Psoas muscle (tissue), 8 donors: ENCODE data around the gene ZDHHC12. TPM values are rescaled to one million over a fixed set of nuclear protein-coding genes. Genes with fewer than 3 reads are reported as not detected.
A peak's percentile ranks its signal among the peaks of the same experiment; 100 is the strongest.

Source experiments
- ATAC-seq, 4 donors: fragments of 200-7000 bp; cut with Tn5 transposase; one replicate each; pipeline ENCODE4 v1.9.1; 2020; ENCODE audit warnings: moderate library complexity in 3 of 4, mild to moderate bottlenecking in 2 of 4
- DNase-seq, 2 donors: peaks; one replicate each; pipeline ENCODE4 v3.0.0-alpha.2; 2020
- H3K27ac ChIP-seq: fragments of 200-600 bp; one replicate; pipeline ENCODE4 v1.8.0; 2022
- H3K27me3 ChIP-seq, 3 donors: fragments of 200-600 bp in 1 of 3; one replicate each; pipeline versions ENCODE4 v1.6.1 to v1.8.0; 2013 to 2022; ENCODE audit warnings: low read length in 2 of 3, mild to moderate bottlenecking in 2 of 3, moderate library complexity in 1 of 3; ENCODE audit not compliant: insufficient read depth in 3 of 3
- H3K36me3 ChIP-seq, 2 donors: fragments of 200-600 bp in 1 of 2; one replicate each; pipeline versions ENCODE4 v1.6.1 to v1.8.0; 2013 to 2022; ENCODE audit warnings: low read depth in 1 of 2, mild to moderate bottlenecking in 1 of 2, moderate library complexity in 1 of 2; ENCODE audit not compliant: insufficient read depth in 1 of 2
- H3K4me1 ChIP-seq: fragments of 200-600 bp; one replicate; pipeline ENCODE4 v1.8.0; 2022
- H3K4me3 ChIP-seq: fragments of 200-600 bp; one replicate; pipeline ENCODE4 v1.8.0; 2022; ENCODE audit warnings: mild to moderate bottlenecking
- H3K9me3 ChIP-seq: fragments of 200-600 bp; one replicate; pipeline ENCODE4 v1.8.0; 2022
- WGBS, 3 donors: extraction: QIAGEN DNeasy Blood & Tissue Kit; methylation state at CpG; one replicate each; pipeline versions ENCODE4 v1.1.6 to v1.1.7; 2013; 5-methylcytosine and 5-hydroxymethylcytosine counted together
- intact Hi-C, 2 donors: fragments of 100-400 bp; cut with DNase I; formaldehyde crosslinking; loops; one replicate each; pipeline versions ENCODE4 v1.11.0 to v1.14.2; 2022
- polyA plus RNA-seq, 3 donors: library from polyadenylated mRNA; stranded (reverse); fragments of 200-250 nt; gene quantifications; one replicate each; pipeline ENCODE4 v1.2.3, GENCODE V29; 2013
- total RNA-seq, 4 donors: library from RNA; stranded (reverse); fragmentation: NEBNext Ultra II Directional in 2 of 4; extraction: Animal tissue kit (Norgen Biotek cat#: 25700) in 2 of 4; gene quantifications; one replicate each; pipeline versions ENCODE4 v1.2.1 to v1.2.4, GENCODE V29; 2021 to 2023
- TF ChIP-seq, protein P1 (sequence below): fragments of 200-600 bp; IDR thresholded peaks from one replicate; pipeline ENCODE4 v1.8.0; 2022; ENCODE audit warnings: antibody characterized with exemption
- donor health status: healthy with polysubstance abuse.
- donor health status: DM: no; HTN: no; CAD: no; lungs with moderate emphysema.
- donor health status: Bipolar disorder and iron deficiency.
- donor health status: healthy.
- donor health status: DM: yes; HTN: yes; CAD: no.
- donor health status: DM: no; HTN: no; CAD: no.
- donor health status: DM: no; HTN: no; CAD: no.
- donor health status: DM: yes; HTN: yes; CAD: no.

Gene ZDHHC12
- total and polyA plus RNA-seq, 7 donors, result 4.5 to 18.5 (median 7.2) TPM

DNA sequence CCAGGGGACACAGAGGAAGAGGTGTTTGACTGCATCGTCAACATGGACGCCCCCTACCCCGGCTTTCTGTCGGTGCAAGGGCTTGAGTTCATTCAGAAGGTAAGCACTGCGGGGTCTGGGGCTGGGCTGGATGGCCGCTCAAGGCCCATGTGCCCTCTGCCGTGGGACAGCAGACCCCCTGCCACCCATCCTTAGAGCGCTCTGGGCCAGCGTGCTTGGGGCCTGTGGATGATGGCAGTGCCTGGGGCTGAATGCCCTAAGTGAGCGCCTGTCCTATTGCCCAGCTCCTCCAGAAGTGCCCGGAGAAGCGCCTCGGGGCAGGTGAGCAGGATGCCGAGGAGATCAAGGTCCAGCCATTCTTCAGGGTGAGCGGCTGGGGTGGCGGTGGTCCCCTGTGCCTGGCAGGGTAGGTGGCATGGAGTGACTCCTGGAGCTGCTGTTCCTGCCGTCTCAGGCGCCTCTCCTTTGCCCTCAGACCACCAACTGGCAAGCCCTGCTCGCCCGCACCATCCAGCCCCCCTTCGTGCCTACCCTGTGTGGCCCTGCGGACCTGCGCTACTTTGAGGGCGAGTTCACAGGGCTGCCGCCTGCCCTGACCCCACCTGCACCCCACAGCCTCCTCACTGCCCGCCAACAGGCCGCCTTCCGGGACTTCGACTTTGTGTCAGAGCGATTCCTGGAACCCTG is 3.9 kb downstream of the ZDHHC12 start:
- H3K4me1 ChIP-seq, result peaks cover 8% of the 10 kb centered on the region
- 88 to 93% (median 90%) methylated on average over 26 to 30 of the region's 30 CpGs for WGBS, 3 donors
- H3K4me3 ChIP-seq, result no peak overlapping the region
- TF ChIP-seq, protein P1, sequence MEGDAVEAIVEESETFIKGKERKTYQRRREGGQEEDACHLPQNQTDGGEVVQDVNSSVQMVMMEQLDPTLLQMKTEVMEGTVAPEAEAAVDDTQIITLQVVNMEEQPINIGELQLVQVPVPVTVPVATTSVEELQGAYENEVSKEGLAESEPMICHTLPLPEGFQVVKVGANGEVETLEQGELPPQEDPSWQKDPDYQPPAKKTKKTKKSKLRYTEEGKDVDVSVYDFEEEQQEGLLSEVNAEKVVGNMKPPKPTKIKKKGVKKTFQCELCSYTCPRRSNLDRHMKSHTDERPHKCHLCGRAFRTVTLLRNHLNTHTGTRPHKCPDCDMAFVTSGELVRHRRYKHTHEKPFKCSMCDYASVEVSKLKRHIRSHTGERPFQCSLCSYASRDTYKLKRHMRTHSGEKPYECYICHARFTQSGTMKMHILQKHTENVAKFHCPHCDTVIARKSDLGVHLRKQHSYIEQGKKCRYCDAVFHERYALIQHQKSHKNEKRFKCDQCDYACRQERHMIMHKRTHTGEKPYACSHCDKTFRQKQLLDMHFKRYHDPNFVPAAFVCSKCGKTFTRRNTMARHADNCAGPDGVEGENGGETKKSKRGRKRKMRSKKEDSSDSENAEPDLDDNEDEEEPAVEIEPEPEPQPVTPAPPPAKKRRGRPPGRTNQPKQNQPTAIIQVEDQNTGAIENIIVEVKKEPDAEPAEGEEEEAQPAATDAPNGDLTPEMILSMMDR, result no peak
- H3K27ac ChIP-seq, result no peak overlapping the region
- intact Hi-C loops, result loop anchor here in 1 of 2 donors (10.0 kb wide), 1 partner anchor 225 kb away; the partner anchor contains the start of genes DOLK and NUP188
- no peak for DNase-seq
- H3K27me3 ChIP-seq, result no peaks in the 10 kb centered on the region
- H3K9me3 ChIP-seq, result no peaks in the 10 kb centered on the region
- ATAC-seq, result no peak
- peaks cover 0 to 4% of the 10 kb centered on the region in 2 donors for H3K36me3 ChIP-seq

DNA sequence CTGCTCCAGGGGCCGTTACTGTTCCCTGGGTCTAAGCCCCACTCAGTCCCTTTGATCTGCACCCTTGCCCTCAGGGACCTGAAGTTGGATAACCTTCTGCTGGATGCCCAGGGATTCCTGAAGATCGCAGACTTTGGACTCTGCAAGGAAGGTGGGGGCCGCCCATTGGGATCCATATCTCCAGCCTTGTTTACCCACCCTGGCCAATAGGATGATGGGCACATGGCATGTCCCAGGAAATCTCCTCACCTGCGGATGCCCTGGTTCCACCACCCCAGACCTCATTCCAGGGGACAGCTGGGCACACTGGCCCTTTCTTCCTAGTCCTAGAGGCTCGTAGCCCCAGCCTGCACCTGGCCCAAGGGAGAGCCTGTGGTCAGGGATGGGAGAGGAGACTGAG is 5.5 kb downstream of the ZDHHC12 start:
- TF ChIP-seq, protein P1, result no peak
- H3K36me3 ChIP-seq, result peaks cover 0 to 4% of the 10 kb centered on the region in 2 donors
- H3K4me3 ChIP-seq, result no peak overlapping the region
- intact Hi-C loops, result no loop called here
- peak in 1 of 2 donors; percentile 39 for DNase-seq
- ATAC-seq, result no peak
- no peaks in the 10 kb centered on the region for H3K27me3 ChIP-seq
- no peaks in the 10 kb centered on the region for H3K9me3 ChIP-seq
- H3K4me1 ChIP-seq, result no peaks in the 10 kb centered on the region
- WGBS, 3 donors, result 83 to 92% (median 88%) methylated on average over 5 of the region's 5 CpGs
- H3K27ac ChIP-seq, result no peak overlapping the region

DNA sequence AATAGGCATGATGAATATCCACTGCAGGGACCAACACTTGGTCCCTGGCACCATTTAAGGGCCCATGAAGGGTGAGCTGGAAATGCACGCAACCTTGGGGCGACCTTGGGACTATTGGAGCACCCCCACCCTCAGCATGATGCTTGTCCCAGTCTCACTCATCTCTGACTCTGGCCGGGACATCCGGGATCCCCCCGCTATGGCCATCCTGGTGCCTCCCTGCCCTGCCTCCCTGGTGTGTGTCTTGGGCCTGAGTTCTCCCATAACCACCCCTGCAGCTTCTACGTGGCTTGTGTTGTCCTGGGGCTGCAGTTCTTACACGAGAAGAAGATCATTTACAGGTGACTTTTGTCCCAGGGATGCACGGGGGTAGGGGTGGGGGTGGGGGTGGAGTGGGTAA is 5.9 kb downstream of the ZDHHC12 start:
- ATAC-seq, result no peak
- peak in 1 of 2 donors; percentile 20 for DNase-seq
- WGBS, 3 donors, result 82 to 89% (median 89%) methylated on average over 8 of the region's 8 CpGs
- Histone ChIP-seq H3K9me3 (no peaks in the 10 kb centered on the region), H3K36me3 (peaks cover 0 to 4% of the 10 kb centered on the region in 2 donors), H3K27me3 (no peaks in the 10 kb centered on the region), H3K4me1 (no peaks in the 10 kb centered on the region), H3K4me3 (no peak overlapping the region), H3K27ac (no peak overlapping the region)
- intact Hi-C loops, result no loop called here
- TF ChIP-seq, protein P1, result no peak

DNA sequence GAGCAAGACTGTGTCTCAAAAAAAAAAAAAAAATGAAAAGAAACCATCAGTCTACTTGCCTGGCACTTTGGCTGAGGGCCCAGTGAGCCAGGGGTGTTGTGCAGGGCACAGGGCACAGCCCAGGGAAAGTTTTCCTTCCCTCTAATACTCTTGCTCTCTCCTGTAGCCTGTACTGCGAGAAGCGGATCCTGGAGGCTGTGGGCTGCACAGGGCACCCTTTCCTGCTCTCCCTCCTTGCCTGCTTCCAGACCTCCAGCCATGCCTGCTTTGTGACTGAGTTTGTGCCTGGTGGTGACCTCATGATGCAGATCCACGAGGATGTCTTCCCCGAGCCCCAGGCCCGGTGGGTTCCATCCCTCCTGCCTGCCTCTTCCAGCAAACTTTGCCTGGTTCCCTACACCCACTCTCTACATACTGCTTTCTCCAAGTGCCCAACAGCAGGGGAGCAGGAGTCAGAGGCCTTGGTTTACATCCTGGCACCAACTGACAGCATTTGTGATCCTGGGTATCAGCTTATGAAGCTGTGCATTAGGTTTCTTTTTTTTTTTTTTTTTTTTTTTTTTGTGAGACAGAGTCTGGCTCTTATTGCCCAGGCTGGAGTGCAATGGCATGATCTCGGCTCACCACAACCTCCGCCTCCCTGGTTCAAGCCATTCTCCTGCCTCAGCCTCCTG is 7.2 kb downstream of the ZDHHC12 start:
- no peak overlapping the region for H3K27ac ChIP-seq
- DNase-seq (peak in 1 of 2 donors; percentile 38), ATAC-seq (no peak)
- no peaks in the 10 kb centered on the region for H3K9me3 ChIP-seq
- no peak overlapping the region for H3K4me3 ChIP-seq
- H3K36me3 ChIP-seq, result peaks cover 0 to 3% of the 10 kb centered on the region in 2 donors
- intact Hi-C loops, result no loop called here
- H3K27me3 ChIP-seq, result no peaks in the 10 kb centered on the region
- WGBS, 3 donors, result 87 to 97% (median 90%) methylated on average over 7 of the region's 7 CpGs
- TF ChIP-seq, protein P1, result no peak
- no peaks in the 10 kb centered on the region for H3K4me1 ChIP-seq
